ENCODE measurements around the gene DFFB.
"Not testable (repeated sequence)": the region's sequence is repeated elsewhere in the genome, so short reads cannot be mapped to it uniquely, and the experiment has no call there.

The DFFB gene

DNA sequence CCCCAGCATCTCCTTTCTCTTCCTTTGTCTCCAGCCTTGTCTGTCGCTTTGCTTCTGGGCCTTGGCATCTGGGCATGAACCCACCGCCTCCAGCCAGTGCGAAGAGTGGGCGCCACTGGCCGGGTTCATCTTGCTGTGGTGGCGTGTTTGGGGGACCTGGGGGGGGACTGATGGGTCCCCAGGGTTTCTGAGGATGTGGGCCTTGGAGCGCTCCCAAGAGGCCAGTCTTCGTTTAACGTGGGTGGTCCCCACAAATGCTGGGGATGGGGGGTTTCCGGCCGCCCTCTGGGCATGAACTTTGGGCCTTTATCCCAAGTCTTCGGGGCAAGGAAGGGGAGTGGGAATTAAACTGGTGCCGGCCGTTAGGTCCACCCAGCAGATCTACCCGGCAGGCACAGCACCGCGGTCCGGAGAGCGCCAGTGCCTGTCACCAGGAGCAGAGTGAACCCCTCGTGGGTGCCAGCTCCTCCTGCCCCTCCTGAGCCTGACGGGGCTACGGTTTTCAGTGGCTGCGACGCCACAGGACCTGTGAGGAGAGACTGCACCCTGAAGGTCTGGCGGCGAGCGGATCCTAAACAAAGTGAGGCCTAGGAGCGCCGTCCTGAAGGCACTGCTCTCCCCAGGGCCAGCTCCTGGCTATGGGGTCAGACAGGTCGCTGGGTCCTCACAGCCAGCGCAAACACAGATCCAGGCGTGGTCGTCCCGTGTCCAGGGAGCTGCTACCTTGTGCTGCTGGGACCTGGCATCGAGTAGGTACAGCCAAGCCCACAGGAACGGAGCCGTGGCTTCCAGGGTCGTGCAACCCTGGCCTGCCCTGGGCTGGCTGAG, 54.9 kb downstream of the DFFB start:
- DNase-seq: no peak

DNA sequence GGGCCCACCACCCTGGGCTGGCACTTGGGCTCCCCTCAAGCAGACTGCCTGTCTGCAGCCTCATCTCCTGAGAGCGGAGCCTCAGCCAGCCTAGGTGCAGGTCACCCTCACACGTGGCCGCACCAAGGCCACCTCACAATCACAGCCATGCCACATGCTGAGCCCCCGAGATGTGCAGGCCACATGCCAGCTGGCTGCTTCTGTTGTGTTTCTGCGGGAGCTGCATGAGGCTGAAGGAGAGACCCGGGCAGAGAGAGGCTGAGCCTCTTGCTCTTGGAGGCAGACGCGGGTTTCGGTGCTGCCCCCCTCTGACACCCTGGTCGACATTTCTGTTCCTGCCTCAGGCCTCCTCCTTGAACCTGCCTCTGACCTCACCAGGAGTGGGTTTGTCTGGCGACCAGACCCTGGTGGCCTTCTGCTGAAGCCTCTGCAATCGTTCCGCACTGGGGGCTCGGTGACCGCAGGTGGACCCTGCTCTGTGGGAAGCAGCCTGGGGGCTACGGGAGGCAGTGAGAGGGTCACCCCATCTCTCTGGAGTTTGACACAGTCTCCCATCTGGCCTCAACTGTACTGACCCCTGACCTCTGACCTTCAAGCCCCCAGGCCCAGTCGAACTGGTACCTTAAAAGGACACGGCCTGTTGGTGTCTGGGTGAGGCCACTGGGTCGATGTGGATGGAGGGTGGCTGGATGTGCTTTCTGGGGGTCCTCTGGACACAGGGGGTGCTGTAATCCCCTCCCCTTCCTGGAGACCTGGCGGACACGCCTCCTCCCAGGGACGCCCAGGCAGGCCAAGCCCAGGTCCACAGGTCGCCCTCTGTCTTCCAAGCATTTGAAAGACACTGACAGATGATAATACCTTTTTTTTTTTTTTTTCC, 55.8 kb downstream of the DFFB start:
- no peak for DNase-seq

DNA sequence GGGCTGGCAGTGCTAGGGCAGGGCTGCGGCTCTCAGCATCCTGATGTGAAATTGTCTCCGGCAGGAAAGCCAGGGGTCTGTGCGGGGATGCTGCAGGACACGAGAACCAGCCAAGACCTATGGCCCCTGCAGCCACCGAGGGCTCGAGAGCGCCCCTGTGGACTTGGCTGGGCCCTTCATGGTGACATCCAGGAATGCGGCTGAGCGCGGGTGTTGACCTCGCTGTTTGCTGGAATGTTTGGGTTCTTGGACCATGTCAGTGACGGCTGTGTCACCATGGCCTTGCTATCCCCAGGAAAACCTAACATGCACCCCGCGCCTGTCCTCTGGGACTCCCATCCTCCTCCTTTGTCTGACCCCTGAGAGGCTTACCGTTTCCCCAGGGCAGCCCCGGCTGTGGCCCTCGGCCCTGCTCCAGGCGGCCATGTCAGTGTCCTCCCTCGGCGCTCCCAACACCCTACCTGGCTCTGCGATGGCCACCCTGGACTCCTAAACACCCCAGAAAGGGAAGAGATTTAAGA, 57.1 kb downstream of the DFFB start:
- DNase-seq: no peak

DNA sequence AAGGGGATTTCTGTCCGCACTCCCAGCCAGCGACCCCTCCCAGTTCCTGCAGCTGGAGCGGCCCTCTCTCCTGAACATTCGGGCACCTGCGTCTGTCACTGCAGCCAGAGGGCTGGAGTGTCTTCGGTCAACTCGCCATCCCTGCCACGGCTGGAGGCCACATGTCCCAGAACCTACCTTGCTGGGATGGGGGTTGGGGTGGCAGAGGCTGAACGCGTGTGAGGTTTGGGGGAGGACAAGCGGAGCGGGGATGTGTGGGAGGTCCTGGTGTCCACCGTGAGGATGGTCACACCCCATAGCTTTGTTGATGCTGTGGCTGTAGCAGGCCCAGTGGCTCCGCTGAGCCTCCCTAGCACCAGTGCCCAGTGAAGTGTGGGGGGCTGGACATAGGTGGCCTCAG, 57.6 kb downstream of the DFFB start:
- DNase-seq: no peak

DNA sequence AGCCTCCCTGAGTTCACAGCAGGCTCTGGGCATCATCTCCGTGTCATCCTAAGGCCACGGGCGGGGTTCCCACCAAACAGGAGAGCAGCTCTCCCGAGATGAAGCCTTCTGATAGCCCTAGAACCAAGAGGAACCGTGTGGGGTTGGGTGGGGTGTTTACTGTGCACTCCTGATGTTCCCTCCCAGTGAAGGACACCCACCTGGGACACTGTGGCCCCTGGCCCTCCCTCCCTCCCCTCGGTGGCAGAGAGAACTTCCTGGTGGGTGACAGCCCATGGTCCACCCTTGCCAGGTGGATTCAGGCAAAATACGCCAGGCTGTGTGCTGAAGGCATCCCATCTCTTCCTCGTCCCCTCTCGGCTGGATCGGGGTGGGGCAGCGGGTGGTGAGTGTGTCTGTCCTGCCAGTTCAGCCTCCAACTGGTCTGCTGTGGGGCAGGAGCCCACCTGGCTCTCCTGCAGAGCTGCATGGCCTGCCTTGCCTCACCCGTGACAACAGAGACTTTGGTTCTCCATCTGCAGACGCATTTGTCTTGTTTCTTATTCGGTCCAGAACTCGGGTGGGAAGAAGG, 58.4 kb downstream of the DFFB start:
- DNase-seq: no peak

DNA sequence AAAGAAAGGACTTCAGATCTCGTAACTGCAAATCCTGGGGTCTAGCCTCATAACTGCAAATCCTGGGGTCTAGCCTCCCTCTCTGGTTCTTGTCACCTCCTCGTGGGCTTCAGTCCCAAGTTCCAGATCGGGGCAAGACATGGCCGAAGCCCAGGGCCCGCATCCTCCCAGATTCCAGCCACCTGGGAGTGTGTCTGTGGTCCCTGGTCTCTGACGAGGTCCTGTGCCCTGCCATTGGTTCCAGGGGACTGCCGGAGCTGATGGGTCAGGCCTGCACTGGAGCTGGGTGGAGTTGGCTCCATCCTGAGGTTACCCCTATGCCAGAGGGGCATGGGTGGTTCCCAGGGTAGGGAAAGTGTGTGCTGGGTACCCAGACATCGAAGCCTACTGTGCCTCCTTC, 60.5 kb downstream of the DFFB start:
- DNase-seq: no peak

DNA sequence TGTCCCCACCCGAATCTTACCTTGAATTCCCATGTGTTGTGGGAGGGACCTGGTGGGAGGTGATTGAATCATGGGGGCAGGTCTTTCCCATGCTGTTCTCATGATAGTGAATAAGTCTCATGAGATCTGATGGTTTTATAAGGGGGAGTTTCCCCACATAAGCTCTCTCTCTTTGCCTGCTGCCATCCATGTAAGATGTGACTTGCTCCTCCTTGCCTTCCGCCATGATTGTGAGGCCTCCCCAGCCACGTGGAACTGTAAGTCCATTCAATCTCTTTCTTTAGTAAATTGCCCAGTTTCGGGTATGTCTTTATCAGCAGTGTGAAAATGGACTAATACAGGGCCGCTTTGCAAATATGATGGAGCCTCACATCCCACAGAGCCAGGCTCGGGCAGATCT, 61.1 kb downstream of the DFFB start:
- DNase-seq: not testable (repeated sequence)

DNA sequence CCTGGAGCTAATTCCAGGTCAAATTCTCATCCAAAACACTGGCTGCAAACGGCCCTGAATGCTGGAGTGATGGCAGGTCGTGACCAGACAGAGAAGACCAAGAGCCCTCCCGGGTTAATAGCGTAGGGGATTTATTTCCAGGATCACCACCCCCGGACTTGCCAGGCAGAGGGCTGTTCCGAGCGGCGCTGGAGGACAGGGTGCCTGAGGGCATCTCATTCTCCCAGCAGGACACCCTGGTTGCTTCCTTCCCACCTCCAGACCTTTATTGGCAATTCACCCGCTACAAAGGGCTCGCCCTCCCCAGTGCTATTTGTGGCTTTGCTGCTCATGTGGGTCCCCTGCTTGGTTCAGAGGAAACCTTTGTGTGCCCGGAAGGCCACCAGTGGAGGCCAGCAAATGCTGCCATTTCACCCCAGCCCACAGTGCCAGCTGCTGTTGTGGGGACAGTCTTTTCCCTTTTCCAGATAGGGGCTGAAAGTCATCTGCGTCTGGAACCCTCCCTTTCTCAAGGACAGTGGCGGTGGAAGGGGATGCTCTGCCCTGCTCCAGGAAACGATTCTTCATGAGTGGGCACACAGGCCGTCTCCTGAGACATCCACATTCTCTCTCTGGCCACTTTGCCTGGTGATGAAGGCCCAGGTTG, 61.8 kb downstream of the DFFB start:
- no peak for DNase-seq

DNA sequence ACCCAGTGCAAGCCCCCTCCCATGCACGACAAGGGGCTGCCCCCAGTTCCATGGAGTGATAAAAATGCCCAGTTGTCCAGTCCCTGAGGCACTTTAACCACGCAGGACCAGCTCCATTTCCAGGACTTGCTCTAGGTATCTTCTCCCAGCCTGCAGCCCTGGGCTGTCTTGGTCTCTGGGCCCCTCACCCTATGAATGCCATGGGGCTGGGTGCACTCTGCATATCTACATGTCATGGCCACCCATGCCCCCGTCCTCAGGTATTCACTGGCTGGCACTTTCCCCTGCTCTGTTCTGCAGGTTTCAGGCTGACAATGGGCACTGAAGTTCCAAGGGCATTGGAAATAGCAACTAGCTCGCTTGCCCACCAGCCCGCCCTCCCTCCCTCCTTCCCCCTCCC, 62.4 kb downstream of the DFFB start:
- DNase-seq: no peak

DNA sequence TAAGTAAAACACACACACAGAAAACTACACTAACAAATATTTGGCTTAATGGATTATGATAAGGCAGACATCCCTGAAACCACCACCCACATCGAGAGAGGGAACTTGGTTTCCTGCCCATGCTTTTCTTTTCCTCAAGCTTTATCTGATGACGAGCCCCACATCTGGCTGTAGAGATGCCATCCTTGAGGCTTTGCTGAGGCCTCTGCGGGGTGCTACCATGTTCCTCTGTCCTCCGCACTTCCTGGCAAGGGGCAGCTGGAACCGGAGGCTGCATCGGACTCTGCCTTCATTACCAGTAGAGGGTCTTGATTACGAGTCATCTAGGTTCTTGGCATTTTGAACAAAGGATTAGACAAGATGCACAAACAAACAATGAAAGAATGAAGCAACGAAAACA, 64.5 kb downstream of the DFFB start:
- no peak for DNase-seq

DNA sequence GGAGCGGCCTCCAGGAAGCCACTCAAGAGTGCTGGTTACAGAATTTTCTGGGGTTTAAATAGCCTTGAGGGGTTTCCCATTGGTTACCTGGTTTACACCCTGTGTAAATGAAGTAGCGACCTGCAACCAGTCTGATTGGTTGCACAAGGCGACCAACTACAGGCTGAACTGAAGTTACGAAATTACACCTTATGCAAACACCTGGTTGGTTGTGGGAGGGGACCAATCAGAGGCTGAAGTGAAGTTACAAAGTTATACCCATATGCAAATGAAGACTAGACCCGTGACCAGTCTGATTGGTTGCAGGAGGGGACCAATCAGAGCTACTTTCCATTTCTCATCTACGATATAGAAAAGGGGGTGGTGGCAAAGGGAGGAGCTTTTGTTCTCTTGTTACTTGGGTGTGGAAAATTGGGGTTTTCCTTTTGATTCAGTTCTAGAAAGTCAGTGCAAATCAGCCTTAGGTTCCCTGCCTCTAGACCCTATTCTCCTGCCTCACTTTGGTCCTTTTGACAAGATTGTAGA, 65.0 kb downstream of the DFFB start:
- DNase-seq: no peak

DNA sequence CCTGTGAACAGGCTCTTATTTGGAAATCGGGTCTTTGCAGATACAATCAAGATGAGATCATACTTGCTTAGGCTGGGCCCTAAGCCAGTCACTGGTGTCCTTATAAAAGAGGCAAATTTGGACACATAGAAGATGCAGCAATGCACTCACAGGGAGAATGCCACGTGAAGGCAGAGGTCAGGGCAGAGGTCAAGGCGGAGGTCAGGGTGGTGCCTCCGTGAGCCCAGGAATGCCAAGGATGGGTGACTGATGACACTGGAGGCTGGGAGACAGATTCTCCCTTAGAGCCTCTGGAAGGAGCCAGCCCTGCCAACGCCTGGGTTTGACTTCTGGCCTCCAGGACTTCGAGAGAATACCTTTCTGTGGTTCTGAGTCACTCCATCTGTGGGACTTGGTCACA, 65.6 kb downstream of the DFFB start:
- DNase-seq: no peak

DNA sequence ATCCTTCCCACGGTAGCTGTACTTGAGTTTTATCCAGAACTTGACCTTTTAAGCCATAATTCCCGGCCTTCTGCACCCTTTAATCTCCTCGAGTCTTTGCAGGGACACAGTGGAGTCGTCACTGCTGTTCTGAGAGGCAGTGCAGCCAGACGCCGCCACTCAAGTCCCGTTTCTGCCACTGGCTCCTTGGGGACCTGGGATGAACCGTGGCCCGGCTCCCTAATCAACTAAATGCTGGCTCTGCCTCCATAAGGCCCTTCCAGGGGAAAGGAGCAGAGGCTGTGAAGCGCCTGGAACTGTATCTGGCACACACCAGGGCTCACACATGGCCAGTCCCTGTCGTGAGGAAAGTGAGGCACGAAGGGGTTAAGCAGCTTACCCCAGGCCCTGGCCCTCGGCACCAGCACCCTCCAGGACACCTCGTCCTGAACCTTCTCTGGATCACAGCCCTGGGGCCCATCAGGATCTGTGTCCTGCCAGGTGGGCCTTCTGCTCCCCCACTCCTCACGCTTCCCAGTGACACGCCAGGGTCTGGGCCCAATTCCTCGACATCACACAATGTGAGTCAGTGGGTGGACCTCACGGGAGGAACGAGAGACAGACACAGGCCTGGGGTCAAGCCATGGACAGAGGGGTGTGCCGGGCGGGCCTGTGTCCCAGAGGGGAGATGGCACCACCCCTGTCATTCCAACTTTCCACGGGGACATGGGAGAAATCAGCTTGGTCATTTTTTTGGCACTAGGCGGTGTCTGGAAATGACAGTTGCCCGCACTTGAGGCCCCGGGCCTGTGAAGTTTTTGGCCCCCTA, 66.3 kb downstream of the DFFB start:
- no peak for DNase-seq

DNA sequence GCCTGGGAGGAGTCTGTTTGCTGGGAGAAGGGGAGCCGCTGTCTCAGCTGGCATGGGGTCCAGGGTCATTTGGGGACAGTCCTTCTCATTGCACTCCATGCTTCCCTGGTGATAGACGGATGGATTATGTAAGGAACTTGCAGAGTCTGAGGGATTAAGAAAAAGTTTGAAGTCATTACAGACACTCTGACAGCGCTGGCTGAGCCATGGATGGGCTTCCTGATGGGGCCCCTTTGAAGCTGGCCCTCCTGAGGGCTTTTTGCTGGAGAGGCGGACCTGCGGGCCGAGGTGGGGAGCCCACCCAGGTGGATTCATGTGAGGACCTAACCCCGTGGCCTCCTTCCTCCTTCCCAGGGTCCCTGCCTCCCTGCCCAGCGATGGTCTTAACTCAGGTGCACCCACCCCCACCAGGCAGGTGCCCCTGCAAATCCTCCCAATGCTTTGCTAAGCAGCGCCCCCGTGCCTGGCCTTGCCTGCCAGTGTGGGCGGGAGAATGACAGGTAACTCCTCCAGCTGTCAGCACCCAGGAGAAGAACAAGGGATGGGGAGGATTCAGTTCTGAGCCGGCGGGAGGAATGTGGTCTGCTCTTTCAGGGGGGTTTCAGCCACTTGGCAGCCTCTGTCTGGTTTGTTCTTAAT, 67.0 kb downstream of the DFFB start:
- DNase-seq: no peak

DNA sequence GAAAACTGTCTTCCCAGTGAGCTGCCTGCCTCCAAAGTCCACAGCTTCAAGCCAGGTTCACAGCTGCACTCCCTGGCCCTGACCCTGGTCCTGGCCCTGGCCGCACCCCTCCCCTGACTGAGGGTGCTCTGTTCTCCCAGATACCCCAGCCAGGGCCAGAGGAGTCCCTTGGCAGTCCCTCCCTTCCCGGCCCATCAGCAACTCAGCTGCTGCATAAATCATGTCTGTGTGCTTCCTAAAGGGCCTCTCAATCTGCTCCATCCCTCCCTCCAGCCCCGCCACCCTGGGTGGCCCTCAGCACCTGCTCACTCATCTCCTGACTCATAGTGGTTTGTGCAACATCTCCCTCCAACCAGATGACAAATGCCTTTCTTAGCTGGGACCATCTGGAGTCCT, 67.5 kb downstream of the DFFB start:
- DNase-seq: peak; percentile 16

DNA sequence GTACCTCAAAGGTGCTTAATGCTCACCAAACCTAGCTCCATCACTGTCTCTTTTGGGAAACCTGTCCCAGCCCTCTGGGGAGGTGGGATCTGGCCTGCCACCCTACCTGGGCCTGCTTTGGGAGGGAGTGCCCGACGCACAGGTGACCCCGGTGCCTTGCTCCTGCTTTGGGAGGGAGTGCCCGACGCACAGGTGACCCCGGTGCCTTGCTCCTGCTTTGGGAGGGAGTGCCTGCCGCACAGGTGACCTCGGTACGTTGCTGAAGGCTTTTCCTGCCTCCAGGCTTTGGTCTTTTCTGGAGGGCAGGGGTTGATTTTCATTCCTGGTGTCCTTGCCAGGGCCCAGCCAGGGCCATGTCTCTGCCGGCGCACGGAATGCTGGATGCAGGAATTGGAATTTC, 68.0 kb downstream of the DFFB start:
- no peak for DNase-seq

DNA sequence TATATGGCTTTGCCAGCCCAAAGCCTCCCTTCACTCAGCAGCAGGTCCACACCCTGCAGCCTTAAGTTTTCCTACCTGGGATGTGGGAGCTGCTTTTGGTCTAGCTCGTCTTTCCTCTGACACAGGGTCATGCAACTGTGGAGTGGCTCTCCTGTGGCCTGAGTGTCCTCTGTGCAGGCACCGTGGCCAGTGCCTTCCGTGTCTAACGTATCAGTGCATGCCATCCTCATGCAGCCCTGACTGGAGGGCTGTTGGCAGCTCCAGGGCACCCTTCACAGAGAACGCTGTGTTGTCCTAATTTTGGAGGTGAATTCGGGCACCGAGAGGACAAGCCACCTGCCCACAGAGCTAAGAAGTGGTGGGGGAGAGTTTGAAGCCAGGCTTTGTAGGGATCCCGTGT, 68.5 kb downstream of the DFFB start:
- DNase-seq: no peak

DNA sequence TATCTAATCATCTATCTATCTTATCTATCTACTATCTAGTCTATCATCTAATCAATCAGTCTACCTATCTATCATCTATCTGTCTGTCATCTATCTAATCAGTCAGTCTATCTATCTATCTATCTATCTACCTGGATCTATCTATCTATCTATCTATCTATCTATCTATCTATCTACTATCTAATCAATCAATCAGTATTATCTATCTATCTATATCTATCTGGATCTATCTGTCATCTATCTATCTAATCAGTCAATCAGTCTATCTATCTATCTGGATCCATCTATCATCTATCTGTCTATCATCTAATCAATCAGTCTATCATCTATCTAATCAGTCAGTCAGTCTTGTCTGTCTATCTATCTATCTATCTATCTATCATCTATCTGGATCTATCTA, 69.7 kb downstream of the DFFB start:
- no peak for DNase-seq

DNA sequence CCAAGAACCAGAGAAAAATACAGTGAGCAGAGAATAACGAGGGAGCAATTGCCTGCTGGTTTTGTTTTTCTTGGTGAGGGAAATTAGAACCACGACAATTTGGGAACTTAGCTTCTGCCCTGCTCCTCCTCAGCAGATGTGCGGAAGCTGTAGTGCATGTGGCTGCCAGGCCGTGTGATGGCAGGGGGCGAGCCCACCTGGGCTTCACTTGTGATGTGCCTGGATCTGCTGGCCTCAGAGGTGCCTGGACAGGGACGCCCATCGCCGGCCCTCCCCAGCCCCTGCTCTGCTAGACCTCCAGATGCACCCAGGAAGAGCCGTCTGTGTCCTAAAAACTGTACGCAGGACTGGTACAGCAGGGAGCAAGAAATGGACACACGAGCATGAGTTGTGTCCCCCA, 71.3 kb downstream of the DFFB start:
- DNase-seq: no peak

DNA sequence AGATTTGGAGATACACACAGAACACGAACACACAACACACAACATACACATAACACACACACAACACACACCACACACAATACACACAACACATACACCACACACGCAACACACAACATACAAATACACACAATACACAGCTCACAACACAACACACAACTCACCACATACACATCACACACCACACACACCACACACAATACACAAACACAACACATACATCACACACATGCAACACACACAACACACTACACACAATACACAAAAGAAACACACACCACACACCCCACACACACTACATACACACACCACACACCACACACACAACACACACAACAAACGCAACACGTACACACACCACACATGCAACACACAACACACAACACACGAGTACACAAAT, 71.8 kb downstream of the DFFB start:
- no peak for DNase-seq

DNA sequence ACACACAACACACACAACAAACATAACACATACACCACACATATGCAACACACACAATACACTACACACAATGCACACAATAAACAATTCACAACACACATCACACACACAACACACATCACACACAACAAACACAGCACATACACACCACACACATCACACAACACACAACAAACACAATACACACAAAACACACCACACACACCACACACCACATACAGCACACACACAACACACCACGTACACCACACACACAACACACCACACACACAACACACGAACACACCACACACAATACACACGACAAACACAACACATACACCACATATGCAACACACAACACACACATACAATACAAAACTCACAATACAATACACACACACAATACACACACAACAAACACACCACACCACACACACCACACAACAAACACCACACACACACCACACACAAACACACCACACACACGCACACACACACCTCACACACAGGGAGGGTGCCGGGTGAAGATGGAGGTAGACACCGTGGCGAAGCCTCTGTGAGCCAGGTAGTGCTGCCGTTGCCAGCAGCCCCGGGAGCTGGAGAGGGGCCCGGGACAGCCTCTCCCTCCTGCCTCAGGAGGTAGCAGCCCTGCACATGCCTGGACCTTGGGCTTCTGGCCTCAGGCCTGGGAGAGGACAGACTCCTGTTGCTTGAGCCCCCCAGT, 73.2 kb downstream of the DFFB start:
- DNase-seq: no peak
